ENCODE results near the gene ZSWIM5.
"Not testable (repeated sequence)": the region's sequence is repeated elsewhere in the genome, so short reads cannot be mapped to it uniquely, and the experiment has no call there.

ZSWIM5 gene

DNA sequence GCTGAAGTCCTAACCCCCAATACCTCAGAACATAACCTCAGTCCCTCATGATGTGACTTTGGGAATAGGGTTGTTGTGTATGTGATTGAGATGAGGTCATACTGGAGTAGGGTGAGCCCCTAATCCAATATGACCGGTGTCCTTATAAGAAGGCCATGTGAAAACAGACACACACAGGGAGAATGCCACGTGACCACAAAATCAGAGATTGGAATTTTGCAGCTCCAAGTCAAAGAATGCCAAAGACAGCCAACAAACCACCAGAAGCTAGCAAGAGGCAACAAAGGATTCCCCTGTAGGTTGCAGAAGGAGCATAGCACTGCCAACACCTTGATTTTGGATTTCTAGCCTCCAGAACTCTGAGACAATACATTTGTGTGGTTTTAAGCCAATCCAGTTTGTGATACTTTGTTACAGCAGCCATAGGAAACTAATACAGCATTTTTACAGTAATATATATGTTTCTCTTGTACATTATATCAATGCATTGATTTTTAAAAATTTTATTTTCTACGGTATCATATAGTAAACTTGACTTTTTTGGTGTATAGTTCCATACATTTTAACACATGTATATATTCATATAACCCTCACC, 5.4 kb downstream of the ZSWIM5 start:
- no peak for DNase-seq

DNA sequence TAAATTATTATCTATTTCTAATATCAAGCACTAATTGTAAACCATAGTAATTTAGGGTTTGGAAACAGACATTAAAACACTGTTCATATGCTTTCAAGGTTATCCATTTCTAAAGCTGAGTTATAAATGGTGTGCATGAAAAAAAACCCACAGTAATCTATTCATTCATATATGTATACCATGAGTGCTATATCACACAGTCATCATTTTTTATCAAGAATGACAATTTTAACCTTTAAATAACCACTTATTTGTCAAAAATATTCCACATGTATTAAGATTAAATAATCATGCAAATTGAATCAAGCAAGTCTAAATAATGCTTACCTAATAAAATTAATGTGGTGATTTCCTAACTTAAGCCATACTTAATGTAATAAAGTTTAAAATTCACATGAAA, 6.0 kb downstream of the ZSWIM5 start:
- DNase-seq, result no peak

DNA sequence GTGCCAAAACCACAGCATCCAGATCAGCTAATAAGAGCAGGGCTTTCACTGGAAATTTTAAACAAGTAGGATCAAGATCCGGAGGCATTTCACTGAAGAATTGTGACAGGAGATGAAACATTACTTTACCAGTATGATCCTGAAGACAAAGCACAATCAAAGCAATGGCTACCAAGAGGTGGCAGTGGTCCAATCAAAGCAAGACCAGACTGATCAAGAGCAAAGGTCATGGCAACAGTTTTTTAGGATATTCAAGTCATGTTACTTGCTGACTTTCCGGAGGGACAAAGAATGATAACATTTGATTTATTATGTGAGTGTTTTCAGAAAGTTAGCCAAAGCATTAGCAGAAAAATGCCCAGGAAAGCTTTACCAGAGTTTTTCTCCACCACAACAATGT, 8.2 kb downstream of the ZSWIM5 start:
- DNase-seq, result no peak

DNA sequence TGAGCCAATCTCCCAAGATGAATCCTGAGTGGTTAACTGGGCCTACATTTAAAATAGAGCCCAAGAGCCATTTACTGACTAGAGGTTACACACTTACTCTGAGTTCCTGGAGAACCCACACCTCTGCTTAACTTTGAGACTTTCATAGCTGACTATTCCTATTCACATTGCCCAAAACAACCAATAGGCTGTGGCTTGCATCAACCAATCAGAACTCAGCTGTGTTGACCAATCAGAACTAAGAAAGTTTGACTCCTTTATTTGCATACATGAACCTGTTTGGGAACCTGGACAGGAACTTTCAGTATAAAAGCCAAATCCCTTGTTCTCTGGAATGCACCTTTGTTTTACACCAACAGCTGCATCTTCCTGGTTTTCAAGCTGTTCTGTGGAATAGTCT, 9.5 kb downstream of the ZSWIM5 start:
- DNase-seq, result no peak

DNA sequence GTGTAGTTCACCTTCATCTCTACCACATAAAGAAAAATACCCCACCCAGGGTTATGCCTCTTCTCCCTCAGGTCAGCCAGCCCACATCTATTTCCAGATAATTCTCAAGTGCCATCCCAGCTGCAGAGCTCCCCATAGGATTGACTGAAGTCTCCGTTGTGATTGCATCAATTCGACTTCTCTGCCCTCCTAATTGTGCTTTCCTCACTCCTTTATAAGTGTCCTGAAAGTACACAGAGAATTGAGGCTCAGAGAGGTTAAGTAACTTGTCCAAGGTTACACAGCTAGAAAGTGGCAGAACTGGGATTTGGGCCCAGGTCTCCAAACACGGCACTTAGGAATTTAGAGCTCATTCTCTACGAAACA, 15.0 kb downstream of the ZSWIM5 start:
- DNase-seq, result no peak

DNA sequence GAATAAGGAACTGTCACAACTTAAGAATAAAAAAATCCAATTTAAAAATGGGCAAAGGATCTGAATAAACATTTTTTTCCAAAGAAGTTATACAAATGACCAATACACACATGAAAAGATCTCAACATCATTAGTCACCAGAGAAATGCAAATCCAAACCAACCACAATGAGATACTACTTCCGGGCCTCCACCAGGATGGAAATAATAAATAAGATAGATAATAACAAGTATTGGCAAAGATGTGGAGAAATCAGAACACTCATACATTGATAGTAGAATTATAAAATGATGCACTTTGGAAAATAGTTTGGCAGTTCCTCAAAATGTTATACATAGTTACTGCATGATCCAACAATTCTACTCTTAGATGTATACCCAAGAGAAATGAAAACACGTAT, 18.7 kb downstream of the ZSWIM5 start:
- no peak for DNase-seq

DNA sequence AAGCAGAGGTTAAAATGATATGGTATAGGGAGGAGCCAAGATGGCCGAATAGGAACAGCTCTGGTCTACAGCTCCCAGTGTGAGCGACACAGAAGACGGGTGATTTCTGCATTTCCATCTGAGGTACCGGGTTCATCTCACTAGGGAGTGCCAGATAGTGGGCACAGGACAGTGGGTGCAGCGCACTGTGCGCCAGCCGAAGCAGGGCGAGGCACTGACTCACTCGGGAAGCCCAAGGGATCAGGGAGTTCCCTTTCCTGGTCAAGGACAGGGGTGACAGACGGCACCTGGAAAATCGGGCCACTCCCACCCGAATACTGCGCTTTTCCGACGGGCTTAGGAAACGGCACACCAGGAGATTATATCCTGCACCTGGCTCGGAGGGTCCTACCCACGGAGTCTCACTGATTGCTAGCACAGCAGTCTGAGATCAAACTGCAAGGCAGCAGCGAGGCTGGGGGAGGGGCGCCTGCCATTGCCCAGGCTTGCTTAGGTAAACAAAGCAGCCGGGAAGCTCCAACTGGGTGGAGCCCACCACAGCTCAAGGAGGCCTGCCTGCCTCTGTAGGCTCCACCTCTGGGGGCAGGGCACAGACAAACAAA, 26.4 kb downstream of the ZSWIM5 start:
- not testable (repeated sequence) for DNase-seq

DNA sequence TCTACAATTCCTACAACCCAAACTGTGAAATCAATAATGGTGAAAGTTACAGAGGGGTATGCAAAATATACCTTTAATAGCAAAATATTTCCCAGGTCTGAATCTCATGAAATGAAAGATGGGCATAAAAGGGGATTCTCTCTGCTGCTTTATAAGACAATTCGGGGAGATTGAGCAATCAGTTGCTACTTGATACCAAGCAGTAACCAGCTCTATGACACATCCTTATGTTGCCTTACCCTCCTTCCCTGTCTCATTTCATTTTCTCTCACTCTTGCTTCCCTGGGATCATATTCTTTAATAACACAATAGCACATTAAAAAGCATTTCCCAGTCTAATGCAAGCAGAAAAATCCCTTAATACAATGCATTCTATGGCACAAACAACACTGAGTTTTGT, 29.0 kb downstream of the ZSWIM5 start:
- DNase-seq, result no peak

DNA sequence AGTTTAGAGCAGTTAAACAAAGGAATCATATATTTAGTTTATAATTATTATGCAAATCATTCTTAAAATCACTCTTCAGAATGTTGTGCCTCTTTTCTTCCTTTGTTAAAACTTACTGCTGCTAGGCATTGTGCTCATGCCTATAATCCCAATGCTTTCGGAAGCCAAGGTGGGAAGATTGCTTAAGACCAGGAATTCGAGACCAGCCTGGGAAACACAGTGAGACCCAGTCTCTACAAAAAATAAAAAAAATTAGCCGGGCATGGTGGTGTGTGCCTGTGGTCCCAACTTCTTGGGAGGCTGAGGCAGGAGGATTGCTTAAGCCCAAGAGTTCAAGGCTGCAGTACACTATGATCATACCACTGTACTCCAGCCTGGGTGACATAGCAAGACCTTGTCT, 33.6 kb downstream of the ZSWIM5 start:
- DNase-seq, result no peak

DNA sequence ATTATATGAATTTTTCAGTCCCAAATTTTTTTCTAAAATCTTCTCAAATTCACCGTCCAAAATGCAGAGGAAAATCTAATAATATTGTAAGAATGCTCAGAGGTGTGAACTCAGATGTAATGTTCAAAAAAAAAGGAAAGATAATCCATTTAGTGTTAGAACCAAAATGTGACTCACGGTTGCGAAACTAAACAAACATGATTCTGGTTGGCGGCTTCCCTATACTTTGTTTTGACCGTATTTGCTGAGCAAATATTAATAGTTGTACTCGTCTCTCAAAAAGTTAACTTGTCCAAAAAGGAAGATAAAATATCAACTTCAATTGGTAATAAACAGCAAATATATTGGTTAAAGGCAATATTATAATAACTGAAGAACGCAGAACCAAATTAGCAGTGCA, 34.4 kb downstream of the ZSWIM5 start:
- DNase-seq, result no peak

DNA sequence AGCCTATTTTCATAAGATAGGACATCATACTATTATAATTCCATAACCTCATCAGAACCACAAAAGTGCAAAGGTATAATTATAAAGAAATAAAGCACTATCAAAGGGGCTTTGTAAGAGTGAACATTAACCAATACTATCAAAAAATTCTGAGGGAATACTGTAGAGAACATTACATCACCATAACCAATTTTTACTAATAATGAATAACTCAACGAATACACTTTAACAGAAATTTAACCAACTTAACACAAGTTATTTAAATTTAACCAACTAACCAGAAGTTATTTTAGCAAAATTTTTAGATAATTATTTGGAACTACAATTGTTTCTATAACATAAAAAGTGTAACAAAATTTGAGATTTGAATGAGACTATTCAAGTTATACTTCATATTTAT, 34.8 kb downstream of the ZSWIM5 start:
- no peak for DNase-seq

DNA sequence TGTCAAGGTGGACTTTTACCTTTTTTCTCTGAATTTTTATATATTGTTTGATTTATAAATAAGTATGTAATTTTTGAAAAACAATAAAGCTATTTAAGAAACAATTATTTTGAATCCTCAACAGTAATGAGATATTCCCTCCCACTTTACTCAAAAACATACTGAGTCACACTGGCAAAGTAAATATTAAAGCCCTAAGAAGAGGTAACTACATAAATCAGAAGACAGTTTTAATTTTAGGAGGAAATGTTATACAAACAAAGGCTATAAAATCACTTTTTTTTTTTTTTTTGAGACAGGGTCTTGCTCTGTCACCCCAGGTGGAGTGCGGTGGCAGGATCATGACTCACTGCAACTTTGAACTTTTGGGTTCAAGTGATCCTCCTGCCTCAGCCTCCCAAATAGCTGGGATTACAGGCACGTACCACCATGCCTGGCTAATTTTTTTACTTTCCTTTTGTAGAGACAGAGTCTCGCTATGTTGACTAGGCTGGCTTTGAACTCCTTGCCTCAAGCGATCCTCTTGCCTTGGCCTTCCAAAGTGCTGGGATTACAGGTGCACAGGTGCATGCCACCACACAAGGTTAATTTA, 36.2 kb downstream of the ZSWIM5 start:
- DNase-seq, result no peak

DNA sequence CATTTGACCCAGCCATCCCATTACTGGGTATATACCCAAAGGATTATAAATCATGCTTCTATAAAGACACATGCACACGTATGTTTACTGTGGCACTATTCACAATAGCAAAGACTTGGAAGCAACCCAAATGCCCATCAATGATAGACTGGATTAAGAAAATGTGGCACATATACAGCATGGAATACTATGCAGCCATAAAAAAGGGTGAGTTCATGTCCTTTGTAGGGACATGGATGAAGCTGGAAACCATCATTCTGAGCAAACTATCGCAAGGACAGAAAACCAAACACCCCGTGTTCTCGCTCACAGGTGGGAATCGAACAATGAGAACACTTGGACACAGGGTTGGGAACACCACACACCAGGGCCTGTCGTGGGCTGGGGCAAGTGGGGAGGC, 38.5 kb downstream of the ZSWIM5 start:
- not testable (repeated sequence) for DNase-seq

DNA sequence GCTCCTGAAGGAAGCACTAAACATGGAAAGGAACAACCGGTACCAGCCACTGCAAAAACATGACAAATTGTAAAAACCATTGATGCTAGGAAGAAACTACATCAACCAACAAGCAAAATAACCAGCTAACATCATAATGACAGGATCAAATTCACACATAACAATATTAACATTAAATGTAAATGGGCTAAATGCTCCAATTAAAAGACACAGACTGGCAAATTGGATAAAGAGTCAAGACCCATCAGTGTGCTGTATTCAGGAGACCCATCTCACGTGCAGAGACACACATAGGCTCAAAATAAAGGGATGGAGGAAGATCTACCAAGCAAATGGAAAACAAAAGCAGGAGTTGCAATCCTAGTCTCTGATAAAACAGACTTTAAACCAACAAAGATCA, 42.1 kb downstream of the ZSWIM5 start:
- DNase-seq, result not testable (repeated sequence)

DNA sequence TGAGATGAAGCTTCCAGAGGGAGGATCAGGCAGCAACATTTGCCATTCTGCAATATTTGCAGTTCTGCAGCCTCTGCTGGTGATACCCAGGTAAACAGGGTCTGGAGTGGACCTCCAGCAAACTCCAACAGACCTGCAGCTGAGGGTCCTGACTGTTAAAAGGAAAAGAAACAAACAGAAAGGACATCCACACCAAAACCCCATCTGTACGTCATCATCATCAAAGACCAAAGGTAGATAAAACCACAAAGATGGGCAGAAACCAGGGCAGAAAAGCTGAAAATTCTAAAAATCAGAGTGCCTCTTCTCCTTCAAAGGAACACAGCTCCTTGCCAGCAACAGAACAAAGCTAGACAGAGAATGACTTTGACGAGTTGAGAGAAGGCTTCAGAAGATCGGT, 43.3 kb downstream of the ZSWIM5 start:
- not testable (repeated sequence) for DNase-seq

DNA sequence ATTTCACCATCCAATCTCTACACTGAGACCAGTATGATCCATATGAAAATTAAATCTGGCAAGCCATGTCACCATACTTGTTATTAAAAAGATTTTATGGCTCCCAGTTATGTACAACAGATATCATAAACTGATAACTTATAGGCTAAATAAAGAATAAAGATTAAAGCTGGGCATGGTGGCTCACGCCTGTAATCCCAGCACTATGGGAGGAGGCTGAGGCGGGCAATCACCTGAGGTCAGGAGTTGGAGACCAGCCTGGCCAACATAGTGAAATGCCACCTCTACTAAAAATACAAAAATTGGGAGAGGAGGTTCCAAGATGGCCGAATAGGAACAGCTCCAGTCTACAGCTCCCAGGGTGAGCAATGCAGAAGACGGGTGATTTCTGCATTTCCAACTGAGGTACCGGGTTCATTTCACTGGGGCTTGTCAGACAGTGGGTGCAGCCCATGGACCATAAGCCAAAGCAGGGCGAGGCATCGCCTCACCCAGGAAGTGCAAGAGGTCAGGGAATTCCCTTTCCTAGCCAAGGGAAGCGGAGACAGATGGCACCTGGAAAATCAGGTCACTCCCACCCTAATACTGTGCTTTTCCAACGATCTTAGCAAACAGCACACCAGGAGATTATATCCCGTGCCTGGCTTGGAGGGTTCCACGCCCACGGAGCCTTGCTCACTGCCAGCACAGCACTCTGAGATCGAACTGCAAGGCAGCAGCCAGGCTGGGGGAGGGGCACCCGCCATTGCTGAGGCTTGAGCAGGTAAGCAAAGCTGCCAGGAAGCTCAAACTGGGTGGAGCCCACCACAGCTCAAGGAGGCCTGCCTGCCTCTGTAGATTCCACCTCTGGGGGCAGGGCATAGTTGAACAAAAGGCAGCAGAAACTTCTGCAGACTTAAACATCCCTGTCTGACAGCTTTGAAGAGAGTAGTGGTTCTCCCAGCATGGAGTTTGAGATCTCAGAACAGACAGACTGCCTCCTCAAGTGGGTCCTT, 44.1 kb downstream of the ZSWIM5 start:
- DNase-seq, result peak in 2 of 4 experiments; percentile 16 to 40

DNA sequence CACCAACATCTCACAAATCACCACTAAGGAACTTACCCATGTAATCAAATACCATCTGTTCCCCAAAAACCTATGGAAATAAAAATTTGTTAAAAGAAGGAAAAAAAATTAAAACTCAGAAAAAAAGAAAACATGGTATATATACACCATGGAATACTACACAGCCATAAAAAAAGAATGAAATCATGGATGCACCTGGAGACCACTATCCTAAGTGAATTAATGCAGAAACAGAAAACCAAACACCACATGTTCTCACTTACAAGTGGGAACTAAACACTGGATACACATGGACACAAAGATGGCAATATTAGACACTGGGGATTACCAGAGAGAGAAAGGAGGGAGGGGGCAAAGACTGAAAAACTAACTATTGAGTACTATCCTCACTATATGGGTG, 50.4 kb downstream of the ZSWIM5 start:
- no peak for DNase-seq

DNA sequence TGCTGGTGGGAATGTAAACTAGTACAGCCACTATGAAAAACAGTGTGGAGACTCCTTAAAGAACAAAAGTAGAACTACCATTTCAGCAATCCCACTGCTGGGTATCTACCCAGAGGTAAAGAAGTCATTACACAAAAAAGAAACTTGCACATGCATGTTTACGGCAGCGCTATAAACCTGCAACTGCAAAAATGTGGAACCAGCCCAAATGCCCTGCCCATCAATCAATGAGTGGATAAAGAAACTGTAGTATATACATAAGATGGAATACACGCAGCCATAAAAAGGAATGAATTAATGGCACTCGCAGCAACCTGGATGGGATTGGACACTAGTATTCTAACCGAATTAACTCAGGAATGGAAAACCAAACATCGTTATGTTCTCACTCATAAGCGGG, 51.0 kb downstream of the ZSWIM5 start:
- no peak for DNase-seq

DNA sequence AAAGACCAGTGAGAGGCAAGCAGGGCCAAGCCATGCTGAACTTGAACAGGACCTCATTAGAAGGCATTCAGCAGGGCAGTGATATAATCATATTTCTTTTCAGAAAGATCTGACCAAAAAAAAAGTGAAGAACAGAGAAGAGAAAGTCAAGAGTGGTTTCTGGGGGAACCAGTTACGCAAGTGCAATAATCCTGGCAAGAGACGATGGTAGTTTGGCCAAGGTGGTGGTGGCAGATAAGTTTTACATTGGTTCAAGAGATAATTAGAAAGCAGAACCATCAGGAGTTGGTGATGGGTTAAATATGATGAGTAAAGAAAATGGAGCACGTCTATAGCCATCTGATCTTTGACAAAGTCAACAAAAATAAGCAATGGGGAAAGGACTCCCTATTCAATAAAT, 54.3 kb downstream of the ZSWIM5 start:
- DNase-seq, result no peak

DNA sequence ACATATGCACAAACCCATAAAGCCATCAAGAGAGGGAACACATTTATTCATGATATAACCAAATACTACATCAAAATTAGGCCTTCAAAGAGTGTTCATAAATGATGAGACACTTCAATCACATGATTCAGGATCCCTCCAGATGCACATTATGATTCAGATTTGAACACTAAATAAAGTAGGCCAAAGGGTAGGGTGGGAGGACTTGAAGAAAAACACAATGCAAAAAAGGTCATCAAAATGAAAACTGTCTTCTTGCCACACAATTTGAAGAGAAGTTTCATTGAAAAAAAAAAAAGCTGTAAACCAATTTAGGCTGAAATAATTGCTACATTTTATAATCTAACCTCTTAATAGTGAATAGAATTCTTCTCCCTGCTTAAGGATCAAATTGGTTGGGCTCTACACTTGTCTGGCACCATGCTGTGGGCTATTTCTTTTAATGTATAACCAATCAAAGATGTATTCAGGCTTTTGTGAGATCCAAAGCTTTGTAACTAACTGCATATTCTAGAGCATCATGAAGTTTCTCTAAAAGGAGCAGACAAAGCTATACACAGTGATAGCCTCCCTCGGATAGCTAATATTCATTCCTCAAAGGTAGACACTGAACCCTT, 58.1 kb downstream of the ZSWIM5 start:
- DNase-seq, result no peak

DNA sequence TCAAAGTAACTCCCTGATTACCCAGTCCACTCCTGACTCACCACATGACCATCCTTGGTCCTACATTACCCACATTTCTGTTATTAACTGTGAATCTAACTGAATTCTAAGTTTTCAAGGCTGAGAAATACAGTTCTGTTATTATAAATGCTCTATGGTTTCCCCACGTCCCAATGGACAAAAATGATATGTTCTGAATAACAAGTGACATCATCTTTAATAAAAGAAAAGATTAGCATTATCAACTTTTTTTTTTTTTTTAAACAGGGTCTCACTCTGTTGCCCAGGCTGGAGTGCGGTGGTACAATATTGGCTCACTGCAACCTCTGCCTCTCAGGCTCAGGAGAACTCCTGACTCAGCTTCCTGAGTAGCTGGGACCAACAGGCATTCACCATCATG, 59.6 kb downstream of the ZSWIM5 start:
- DNase-seq, result no peak

DNA sequence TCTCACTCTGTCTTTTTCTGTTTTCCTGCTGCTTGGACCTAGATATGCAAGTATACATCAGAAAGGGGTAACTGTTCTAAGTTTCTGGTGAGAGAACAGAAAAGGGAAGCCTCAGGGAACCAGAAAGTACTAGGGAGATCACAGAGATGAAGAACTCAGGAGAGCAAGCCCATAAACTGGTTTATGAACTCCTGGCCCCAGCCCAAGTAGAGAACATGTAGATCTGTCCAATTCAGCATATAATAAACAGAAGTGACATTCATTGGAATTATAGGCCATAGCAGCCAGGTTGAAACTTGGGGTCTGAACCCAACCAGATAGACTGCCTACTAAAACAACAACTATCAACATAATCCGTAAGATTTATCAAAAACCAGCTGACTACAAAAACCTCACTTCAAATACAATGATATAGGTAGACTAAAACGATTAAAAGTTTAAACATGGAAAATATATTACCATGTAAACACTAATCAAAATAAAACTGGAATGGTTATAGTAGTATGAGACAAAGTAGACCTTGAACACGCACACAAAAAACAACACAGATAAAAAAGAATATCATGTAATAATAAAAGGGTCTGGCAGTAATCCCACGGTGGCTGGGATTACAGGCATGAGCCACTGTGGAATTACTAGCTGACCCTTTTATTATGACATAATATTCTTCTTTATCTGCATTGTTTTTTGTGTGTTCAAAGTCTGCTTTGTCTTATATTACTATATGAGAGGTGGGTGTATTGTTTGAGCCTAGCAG, 65.0 kb downstream of the ZSWIM5 start:
- no peak for DNase-seq

DNA sequence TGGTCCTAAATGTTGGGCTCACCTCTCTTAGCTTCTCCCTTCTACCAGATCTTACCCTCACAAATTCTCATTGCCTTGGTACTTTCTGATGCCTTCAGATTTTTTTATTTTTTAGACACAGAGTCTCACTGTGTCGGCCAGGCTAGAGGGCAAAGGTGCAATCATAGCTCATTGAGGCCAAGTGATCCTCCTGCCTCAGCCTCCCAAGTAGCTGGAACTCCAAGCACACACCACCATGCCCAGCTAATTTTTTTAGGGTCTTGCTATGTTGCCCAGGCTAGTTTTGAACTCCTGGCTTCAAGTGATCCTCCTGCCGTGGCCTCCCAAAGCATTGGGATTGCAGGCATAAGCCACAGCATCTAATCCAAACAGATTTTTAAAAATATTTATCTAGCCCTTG, 69.4 kb downstream of the ZSWIM5 start:
- DNase-seq, result no peak

Data from activated naive CD4-positive, alpha-beta T cell (primary cell).